Mesothelial cell of epicardium (in vitro differentiated cells): ENCODE results near the gene CFAP141. TPM values are rescaled to one million over a fixed set of nuclear protein-coding genes. Genes with fewer than 3 reads are reported as not detected.
"Not testable (repeated sequence)": the region's sequence is repeated elsewhere in the genome, so short reads cannot be mapped to it uniquely, and the experiment has no call there.

Experiments
- DNase-seq, 2 experiments: peaks; one replicate each; pipeline ENCODE4 v3.0.0; 2021; ENCODE audit warnings: low spot score in 2 of 2; ENCODE audit not compliant: unreplicated experiment in 2 of 2
- H3K27ac Mint-ChIP-seq: 2 replicates; pipeline ENCODE4 v1.8.0; 2021; ENCODE audit warnings: mixed read lengths
- H3K27me3 Mint-ChIP-seq: 2 replicates; pipeline ENCODE4 v1.8.0; 2021; ENCODE audit warnings: low read depth, mixed read lengths
- H3K36me3 Mint-ChIP-seq: 2 replicates; pipeline ENCODE4 v1.8.0; 2021; ENCODE audit warnings: mixed read lengths
- H3K4me1 Mint-ChIP-seq: 2 replicates; pipeline ENCODE4 v1.8.0; 2021; ENCODE audit warnings: mixed read lengths
- H3K4me3 Mint-ChIP-seq: 2 replicates; pipeline ENCODE4 v1.8.0; 2021; ENCODE audit warnings: mild to moderate bottlenecking, moderate library complexity, mixed read lengths
- H3K9me3 Mint-ChIP-seq: 2 replicates; pipeline ENCODE4 v1.8.0; 2021; ENCODE audit warnings: mixed read lengths
- total RNA-seq: library from RNA; stranded (reverse); gene quantifications from 3 replicates; pipeline ENCODE4 v1.2.1, GENCODE V29; 2021
- TF ChIP-seq, protein P1 (sequence below): fragments of 200-600 bp; sonication (generic); IDR thresholded peaks from one replicate; pipeline ENCODE4 v1.5.0; 2021; ENCODE audit warnings: antibody characterized with exemption; ENCODE audit not compliant: unreplicated experiment

The CFAP141 gene
- total RNA-seq, 1 donor from 2014 or later: not detected

DNA sequence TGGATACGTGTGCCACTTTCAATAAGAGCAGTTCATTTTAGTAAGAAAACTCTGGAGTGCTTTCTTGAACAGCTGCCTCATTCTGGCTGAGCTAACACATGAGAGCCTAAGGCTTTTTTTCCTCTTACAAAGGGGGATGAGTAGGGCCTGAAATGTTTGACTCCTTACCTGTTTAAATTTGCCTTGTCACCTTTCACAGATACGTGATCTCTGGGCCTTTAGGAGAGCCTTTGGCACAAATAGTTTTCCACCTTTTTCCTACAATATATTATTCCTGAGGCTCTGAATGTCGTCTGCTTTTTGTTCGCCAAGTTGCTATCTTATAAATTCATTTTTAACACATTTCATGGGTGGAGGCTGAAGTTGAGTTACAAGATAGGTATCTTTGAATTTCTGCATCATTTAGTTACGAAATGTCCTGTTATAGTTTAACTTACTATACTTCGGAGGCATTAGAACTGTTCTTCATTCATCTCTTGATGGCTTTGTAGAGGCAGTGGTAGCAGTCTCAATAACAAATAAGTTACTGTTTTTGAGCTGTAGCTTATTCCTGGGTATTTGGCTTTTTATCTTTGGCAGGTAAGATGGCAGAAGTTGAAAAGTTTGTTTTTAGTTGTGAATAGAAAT lies 31.9 kb upstream of the CFAP141 start:
- Mint-ChIP-seq H3K27me3 (no peaks in the 10 kb centered on the region), H3K36me3 (peaks cover 55% of the 10 kb centered on the region), H3K27ac (no peak overlapping the region), H3K9me3 (no peaks in the 10 kb centered on the region), H3K4me3 (no peak overlapping the region), H3K4me1 (peaks cover 6% of the 10 kb centered on the region)
- TF ChIP-seq, protein P1, sequence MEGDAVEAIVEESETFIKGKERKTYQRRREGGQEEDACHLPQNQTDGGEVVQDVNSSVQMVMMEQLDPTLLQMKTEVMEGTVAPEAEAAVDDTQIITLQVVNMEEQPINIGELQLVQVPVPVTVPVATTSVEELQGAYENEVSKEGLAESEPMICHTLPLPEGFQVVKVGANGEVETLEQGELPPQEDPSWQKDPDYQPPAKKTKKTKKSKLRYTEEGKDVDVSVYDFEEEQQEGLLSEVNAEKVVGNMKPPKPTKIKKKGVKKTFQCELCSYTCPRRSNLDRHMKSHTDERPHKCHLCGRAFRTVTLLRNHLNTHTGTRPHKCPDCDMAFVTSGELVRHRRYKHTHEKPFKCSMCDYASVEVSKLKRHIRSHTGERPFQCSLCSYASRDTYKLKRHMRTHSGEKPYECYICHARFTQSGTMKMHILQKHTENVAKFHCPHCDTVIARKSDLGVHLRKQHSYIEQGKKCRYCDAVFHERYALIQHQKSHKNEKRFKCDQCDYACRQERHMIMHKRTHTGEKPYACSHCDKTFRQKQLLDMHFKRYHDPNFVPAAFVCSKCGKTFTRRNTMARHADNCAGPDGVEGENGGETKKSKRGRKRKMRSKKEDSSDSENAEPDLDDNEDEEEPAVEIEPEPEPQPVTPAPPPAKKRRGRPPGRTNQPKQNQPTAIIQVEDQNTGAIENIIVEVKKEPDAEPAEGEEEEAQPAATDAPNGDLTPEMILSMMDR: no peak
- DNase-seq: no peak

DNA sequence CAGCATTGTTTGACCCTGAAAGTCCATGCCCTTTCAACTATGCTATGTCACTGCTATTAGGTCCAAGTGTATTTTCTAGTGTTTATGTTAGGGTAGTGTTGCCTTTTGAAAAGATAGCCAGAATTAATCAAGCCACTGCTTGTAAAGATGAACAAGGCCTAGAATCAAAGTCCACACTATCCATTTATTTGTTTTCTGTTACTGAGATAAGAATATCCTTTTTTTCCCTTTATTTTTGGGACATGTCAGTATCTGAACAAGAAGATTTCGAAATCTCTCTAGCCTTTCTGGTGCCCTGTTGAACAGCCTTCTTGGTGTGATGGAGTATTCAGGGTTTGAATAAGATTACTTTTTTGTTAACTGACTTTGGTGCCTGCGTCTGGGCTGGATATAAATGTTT lies 31.3 kb upstream of the CFAP141 start:
- TF ChIP-seq, protein P1: no peak
- DNase-seq: no peak
- H3K9me3 Mint-ChIP-seq: no peaks in the 10 kb centered on the region
- no peak overlapping the region for H3K4me3 Mint-ChIP-seq
- H3K27me3 Mint-ChIP-seq: no peaks in the 10 kb centered on the region
- H3K27ac Mint-ChIP-seq: no peak overlapping the region
- peaks cover 50% of the 10 kb centered on the region for H3K36me3 Mint-ChIP-seq
- peaks cover 6% of the 10 kb centered on the region for H3K4me1 Mint-ChIP-seq

DNA sequence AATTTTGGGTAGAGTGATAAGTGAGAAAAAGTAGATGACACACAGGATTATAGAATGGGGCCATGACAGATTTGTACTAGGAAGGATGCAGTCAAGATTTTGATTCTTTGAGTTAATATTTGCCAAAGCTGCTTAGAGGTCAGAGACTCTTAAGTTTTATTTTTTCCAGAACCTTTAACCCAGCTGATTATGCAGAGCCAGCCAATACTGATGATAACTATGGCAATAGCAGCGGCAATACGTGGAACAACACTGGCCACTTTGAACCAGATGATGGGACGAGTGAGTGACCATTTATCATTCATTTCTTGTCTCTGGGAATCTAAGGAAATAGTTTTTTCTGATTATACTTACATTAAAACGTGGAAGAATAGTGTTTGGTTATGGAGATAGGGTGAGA lies 30.7 kb upstream of the CFAP141 start:
- TF ChIP-seq, protein P1: no peak
- Mint-ChIP-seq H3K27ac (no peak overlapping the region), H3K36me3 (peaks cover 50% of the 10 kb centered on the region), H3K4me1 (peaks cover 6% of the 10 kb centered on the region), H3K4me3 (no peak overlapping the region), H3K27me3 (no peaks in the 10 kb centered on the region), H3K9me3 (no peaks in the 10 kb centered on the region)
- DNase-seq: no peak

DNA sequence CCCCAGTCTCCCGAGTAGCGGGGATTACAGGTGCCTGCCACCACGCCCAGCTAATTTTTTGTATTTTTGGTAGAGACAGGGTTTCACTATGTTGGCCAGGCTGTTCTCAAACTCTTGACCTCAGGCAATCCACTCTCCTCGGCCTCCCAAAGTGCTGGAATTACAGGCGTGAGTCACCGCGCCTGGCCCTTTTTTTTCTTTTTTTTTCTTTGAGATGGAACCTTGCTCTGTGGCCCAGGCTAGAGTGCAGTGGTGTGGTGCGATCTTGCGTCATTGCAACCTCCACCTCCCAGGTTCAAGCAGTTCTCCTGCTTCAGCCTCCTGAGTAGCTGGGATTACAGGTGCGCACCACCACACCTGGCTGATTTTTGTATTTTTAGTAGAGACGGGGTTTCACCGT lies 27.0 kb upstream of the CFAP141 start:
- not testable (repeated sequence) for H3K9me3 Mint-ChIP-seq, H3K4me1 Mint-ChIP-seq, DNase-seq, H3K4me3 Mint-ChIP-seq, H3K27ac Mint-ChIP-seq, H3K27me3 Mint-ChIP-seq
- peaks cover 64% of the 10 kb centered on the region for H3K36me3 Mint-ChIP-seq

DNA sequence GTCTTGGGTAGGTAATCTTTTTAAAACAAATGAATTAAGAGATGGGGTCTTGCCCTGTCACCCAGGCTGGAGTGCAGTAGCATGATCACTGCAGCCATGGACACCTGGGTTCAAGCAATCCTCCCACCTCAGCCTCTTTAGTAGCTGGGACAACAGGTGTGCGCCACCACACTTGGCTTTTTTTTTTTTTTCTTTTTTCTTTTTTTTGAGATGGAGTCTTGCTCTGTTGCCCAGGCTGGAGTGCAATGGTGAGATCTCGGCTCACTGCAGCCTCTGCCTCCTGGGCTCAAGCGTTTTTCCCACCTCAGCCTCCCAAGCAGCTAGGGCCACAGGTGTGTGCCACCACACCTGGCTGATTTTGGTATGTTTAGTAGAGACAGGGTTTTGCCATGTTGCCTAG lies 25.0 kb upstream of the CFAP141 start:
- not testable (repeated sequence) for DNase-seq, H3K27ac Mint-ChIP-seq, H3K4me3 Mint-ChIP-seq, H3K4me1 Mint-ChIP-seq, H3K27me3 Mint-ChIP-seq, H3K9me3 Mint-ChIP-seq
- H3K36me3 Mint-ChIP-seq: peaks cover 61% of the 10 kb centered on the region

DNA sequence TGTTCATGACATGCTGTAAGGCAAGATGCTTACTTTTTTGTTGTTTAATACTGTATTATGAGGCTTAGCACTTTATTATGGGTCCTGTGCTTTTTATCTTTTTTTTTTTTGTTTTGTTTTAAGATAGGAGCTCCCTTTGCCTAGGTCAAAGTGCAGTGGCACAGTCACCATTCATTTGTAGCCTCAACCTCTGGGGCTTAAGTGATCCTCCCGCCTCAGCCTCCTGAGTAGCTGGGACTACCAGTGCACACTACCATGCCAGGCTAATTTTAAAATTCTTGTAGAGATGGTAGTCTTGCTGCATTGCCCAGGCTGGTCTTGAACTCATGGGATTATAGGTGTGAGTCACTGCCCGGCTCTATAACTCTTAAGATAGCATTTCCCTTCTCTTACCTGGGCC lies 19.2 kb upstream of the CFAP141 start:
- no peak for DNase-seq
- TF ChIP-seq, protein P1: no peak
- Mint-ChIP-seq H3K9me3 (no peaks in the 10 kb centered on the region), H3K4me1 (peaks cover 30% of the 10 kb centered on the region), H3K27me3 (no peaks in the 10 kb centered on the region), H3K4me3 (no peak overlapping the region), H3K27ac (no peak overlapping the region), H3K36me3 (peaks cover 34% of the 10 kb centered on the region)

DNA sequence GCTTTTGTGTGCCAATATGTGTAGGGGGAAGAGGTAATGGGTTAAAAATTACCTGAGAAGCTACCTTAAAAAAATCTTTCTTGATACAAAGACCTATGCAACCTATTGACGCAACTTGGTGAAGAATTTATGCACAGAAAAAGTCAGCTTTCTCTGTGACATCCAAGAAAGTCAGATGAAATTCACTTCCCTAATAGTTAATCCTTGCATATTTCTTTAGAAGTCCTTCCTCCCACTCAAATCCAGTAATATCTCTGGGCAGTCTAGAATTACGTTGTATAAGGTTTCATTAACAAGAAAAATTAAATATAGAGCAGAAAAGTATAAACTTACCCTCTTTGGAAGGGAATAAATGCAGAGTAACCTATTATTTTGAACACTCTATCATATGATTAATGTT lies 17.5 kb upstream of the CFAP141 start:
- TF ChIP-seq, protein P1: no peak
- DNase-seq: no peak
- peak overlapping the region; percentile 88 for H3K4me3 Mint-ChIP-seq
- peak overlapping the region; percentile 84 for H3K27ac Mint-ChIP-seq
- no peaks in the 10 kb centered on the region for H3K9me3 Mint-ChIP-seq
- H3K4me1 Mint-ChIP-seq: peaks cover 42% of the 10 kb centered on the region
- H3K27me3 Mint-ChIP-seq: no peaks in the 10 kb centered on the region
- peaks cover 28% of the 10 kb centered on the region for H3K36me3 Mint-ChIP-seq
